Neural progenitor cell (in vitro differentiated cells): ENCODE results near the gene MMP2. TPM values are rescaled to one million over a fixed set of nuclear protein-coding genes. Genes with fewer than 3 reads are reported as not detected.
A peak's percentile ranks its signal among the peaks of the same experiment; 100 is the strongest.

Experiments used
- DNase-seq: peaks from one replicate; pipeline ENCODE4 v3.0.0-alpha.2; 2016; ENCODE audit warnings: low spot score
- H2AFZ ChIP-seq: fragments of 200-600 bp; sonication (generic); replicated peaks from 2 replicates; pipeline ENCODE4 v1.6.1; 2016; ENCODE audit warnings: antibody characterized with exemption
- H3F3A ChIP-seq: fragments of 200-600 bp; sonication (generic); 2 replicates; pipeline ENCODE4 v1.6.1; 2016; ENCODE audit warnings: antibody characterized with exemption, low read depth
- H3K27ac ChIP-seq: fragments of 200-600 bp; sonication (generic); 2 replicates; pipeline ENCODE4 v1.5.1; 2016; ENCODE audit warnings: mild to moderate bottlenecking
- H3K27me3 ChIP-seq: fragments of 200-600 bp; sonication (generic); 2 replicates; pipeline ENCODE4 v1.6.1; 2016; ENCODE audit warnings: mild to moderate bottlenecking, moderate library complexity
- H3K36me3 ChIP-seq: fragments of 200-600 bp; sonication (generic); 2 replicates; pipeline ENCODE4 v1.5.1; 2016
- H3K4me1 ChIP-seq: fragments of 200-600 bp; sonication (generic); 2 replicates; pipeline ENCODE4 v1.6.1; 2016; ENCODE audit warnings: mixed run types
- H3K4me2 ChIP-seq: fragments of 200-600 bp; sonication (generic); 2 replicates; pipeline ENCODE4 v1.6.1; 2016
- H3K4me3 ChIP-seq: fragments of 200-600 bp; sonication (generic); 2 replicates; pipeline ENCODE4 v1.5.1; 2016
- H3K79me2 ChIP-seq: fragments of 200-600 bp; sonication (generic); 2 replicates; pipeline ENCODE4 v1.6.1; 2016; ENCODE audit warnings: low read depth
- H3K9ac ChIP-seq: fragments of 200-600 bp; sonication (generic); 2 replicates; pipeline ENCODE4 v1.6.1; 2016
- H3K9me3 ChIP-seq: fragments of 200-600 bp; sonication (generic); 2 replicates; pipeline ENCODE4 v1.5.1; 2016; ENCODE audit warnings: low read depth
- H4K20me1 ChIP-seq: fragments of 200-600 bp; sonication (generic); 2 replicates; pipeline ENCODE4 v1.6.1; 2016; ENCODE audit warnings: low read depth
- H3K27ac Mint-ChIP-seq: 3 replicates; pipeline ENCODE4 v1.8.0; 2021; ENCODE audit warnings: mixed read lengths
- H3K27me3 Mint-ChIP-seq: 2 replicates; pipeline ENCODE4 v1.8.0; 2022; ENCODE audit warnings: low read depth, mild to moderate bottlenecking, inconsistent platforms, moderate library complexity, mixed read lengths; ENCODE audit not compliant: insufficient read depth
- H3K36me3 Mint-ChIP-seq: 3 replicates; pipeline ENCODE4 v1.8.0; 2021; ENCODE audit warnings: mixed read lengths
- H3K4me1 Mint-ChIP-seq: 3 replicates; pipeline ENCODE4 v1.8.0; 2021; ENCODE audit warnings: mixed read lengths
- H3K4me3 Mint-ChIP-seq: 3 replicates; pipeline ENCODE4 v1.8.0; 2021; ENCODE audit warnings: mild to moderate bottlenecking, moderate library complexity, mixed read lengths
- H3K9me3 Mint-ChIP-seq: 3 replicates; pipeline ENCODE4 v1.8.0; 2020; ENCODE audit warnings: mixed read lengths
- CTCF ChIP-seq: fragments of 200-600 bp; sonication (generic); IDR thresholded peaks from 2 replicates; pipeline ENCODE4 v1.5.1; 2017; ENCODE audit warnings: antibody characterized with exemption, mild to moderate bottlenecking
- EZH2 ChIP-seq: fragments of 200-600 bp; sonication (generic); IDR thresholded peaks from 2 replicates; pipeline ENCODE4 v1.6.1; 2017; ENCODE audit warnings: antibody characterized with exemption, mild to moderate bottlenecking, moderate library complexity
- EZH2phosphoT487 ChIP-seq: fragments of 200-600 bp; sonication (generic); IDR thresholded peaks from 2 replicates; pipeline ENCODE4 v1.6.1; 2017; ENCODE audit warnings: antibody characterized with exemption
- total RNA-seq: library from RNA; depleted of rRNA; stranded (reverse); fragments of >200 nt; gene quantifications from 2 replicates; pipeline ENCODE4 v1.2.3, GENCODE V29; 2015; ENCODE audit warnings: low replicate concordance

MMP2 gene
- total RNA-seq, 1 donor from 2014 or later: 18.3 TPM

GRCh38 chr16:55444754-55445485 is 34.1 kb upstream of the MMP2 start:
- H3K9me3 ChIP-seq: no peaks in the 10 kb centered on the region
- DNase-seq: no peak
- Mint-ChIP-seq H3K9me3 (no peaks in the 10 kb centered on the region), H3K27ac (no peak overlapping the region), H3K4me1 (peaks cover 29% of the 10 kb centered on the region), H3K4me3 (no peak overlapping the region), H3K36me3 (no peaks in the 10 kb centered on the region), H3K27me3 (peaks cover 2% of the 10 kb centered on the region)
- H3F3A ChIP-seq: no peaks in the 10 kb centered on the region
- H2AFZ ChIP-seq: no peak overlapping the region
- H3K9ac ChIP-seq: no peak overlapping the region
- no peak overlapping the region for H3K27ac ChIP-seq
- TF ChIP-seq EZH2 (no peak), EZH2phosphoT487 (no peak), CTCF (no peak)
- peaks cover 3% of the 10 kb centered on the region for H3K4me1 ChIP-seq
- no peaks in the 10 kb centered on the region for H3K36me3 ChIP-seq
- H3K79me2 ChIP-seq: no peaks in the 10 kb centered on the region
- H3K4me2 ChIP-seq: no peak overlapping the region
- H3K4me3 ChIP-seq: no peak overlapping the region
- no peaks in the 10 kb centered on the region for H3K27me3 ChIP-seq
- no peaks in the 10 kb centered on the region for H4K20me1 ChIP-seq

- Histone ChIP-seq H3K79me2 (no peaks in the 10 kb centered on the region), H3K27ac (no peak overlapping the region), H2AFZ (no peak overlapping the region), H3K4me1 (peaks cover 3% of the 10 kb centered on the region), H3K27me3 (no peaks in the 10 kb centered on the region), H3K4me2 (no peak overlapping the region), H3K9ac (no peak overlapping the region), H3K36me3 (no peaks in the 10 kb centered on the region), H3K4me3 (no peak overlapping the region), H3F3A (no peaks in the 10 kb centered on the region), H3K9me3 (no peaks in the 10 kb centered on the region), H4K20me1 (no peaks in the 10 kb centered on the region)
- no peak for DNase-seq
- Mint-ChIP-seq H3K27me3 (peaks cover 2% of the 10 kb centered on the region), H3K27ac (peak overlapping the region; percentile 78), H3K36me3 (no peaks in the 10 kb centered on the region), H3K9me3 (no peaks in the 10 kb centered on the region), H3K4me3 (no peak overlapping the region), H3K4me1 (peaks cover 27% of the 10 kb centered on the region)
- TF ChIP-seq EZH2phosphoT487 (no peak), CTCF (no peak), EZH2 (no peak)
These were observed 31.8 kb upstream of the MMP2 start for GRCh38 chr16:55447231-55447630.

- no peak overlapping the region for H3K4me3 Mint-ChIP-seq
- peaks cover 3% of the 10 kb centered on the region for H3K9me3 Mint-ChIP-seq
- H3K27ac ChIP-seq: no peak overlapping the region
These were observed 26.0 kb upstream of the MMP2 start for GRCh38 chr16:55452996-55453395.

More at GRCh38 chr16:55452996-55453395, 26.0 kb upstream of the MMP2 start:
- Histone ChIP-seq H3K9me3 (no peaks in the 10 kb centered on the region), H3K79me2 (no peaks in the 10 kb centered on the region), H2AFZ (no peak overlapping the region), H3K4me3 (no peak overlapping the region), H3K27me3 (no peaks in the 10 kb centered on the region), H4K20me1 (no peaks in the 10 kb centered on the region), H3K9ac (no peak overlapping the region), H3F3A (no peaks in the 10 kb centered on the region), H3K4me2 (no peak overlapping the region), H3K4me1 (no peaks in the 10 kb centered on the region), H3K36me3 (no peaks in the 10 kb centered on the region)
- Mint-ChIP-seq H3K27ac (no peak overlapping the region), H3K27me3 (peaks cover 8% of the 10 kb centered on the region), H3K36me3 (no peaks in the 10 kb centered on the region), H3K4me1 (peaks cover 4% of the 10 kb centered on the region)
- TF ChIP-seq CTCF (no peak), EZH2 (no peak), EZH2phosphoT487 (no peak)
- DNase-seq: no peak
